ENCODE measurements around the gene MYBPC2.

MYBPC2 gene

GRCh38 chr19:50506700-50507099 is 74.0 kb downstream of the MYBPC2 start:
- no peaks in the 10 kb centered on the region for H4K20me1 ChIP-seq (ENCODE audit: low read depth, low read length)
- H3K36me3 ChIP-seq (ENCODE audit: low read length): no peaks in the 10 kb centered on the region
- no peaks in the 10 kb centered on the region for H3F3A ChIP-seq (ENCODE audit: insufficient read depth)
- H3K9me3 ChIP-seq (ENCODE audit: insufficient read depth, low read length): no peaks in the 10 kb centered on the region
- no peaks in the 10 kb centered on the region for H3K9me2 ChIP-seq (replicated peaks; ENCODE audit: insufficient read depth, low read length)
- TF ChIP-seq EZH2phosphoT487 (conservative IDR thresholded peaks at IDR 0.05; ENCODE audit: low read length) (no peak), CTCF (IDR thresholded peaks at IDR 0.05; ENCODE audit: insufficient read depth, low read length, poor library complexity, severe bottlenecking) (no peak)
- H3K27me3 ChIP-seq (ENCODE audit: low read length): no peaks in the 10 kb centered on the region
- no peak overlapping the region for H2AFZ ChIP-seq (ENCODE audit: low read depth, low read length, severe bottlenecking)
- H3K4me2 ChIP-seq (ENCODE audit: low read depth, low read length, poor library complexity, severe bottlenecking): no peak overlapping the region
- H3K9ac ChIP-seq (ENCODE audit: low read length): no peak overlapping the region
- no peak overlapping the region for H3K27ac ChIP-seq (ENCODE audit: low read depth, low read length)
- no peak overlapping the region for H3K4me3 ChIP-seq (ENCODE audit: insufficient read depth, low read length, poor library complexity, severe bottlenecking)
- no peaks in the 10 kb centered on the region for H3K79me2 ChIP-seq (ENCODE audit: insufficient read depth, low read length)

- no peak overlapping the region for H3K4me2 ChIP-seq (ENCODE audit: low read depth, low read length, poor library complexity, severe bottlenecking)
Observed at GRCh38 chr19:50507376-50507775, 74.7 kb downstream of the MYBPC2 start.

GRCh38 chr19:50508843-50509190 is 76.1 kb downstream of the MYBPC2 start:
- Histone ChIP-seq H3K27me3 (ENCODE audit: low read length) (no peaks in the 10 kb centered on the region), H3K27ac (ENCODE audit: low read depth, low read length) (no peak overlapping the region), H3K4me2 (ENCODE audit: low read depth, low read length, poor library complexity, severe bottlenecking) (no peak overlapping the region), H3K4me3 (ENCODE audit: insufficient read depth, low read length, poor library complexity, severe bottlenecking) (no peak overlapping the region), H3K9me3 (ENCODE audit: insufficient read depth, low read length) (no peaks in the 10 kb centered on the region), H3K79me2 (ENCODE audit: insufficient read depth, low read length) (no peaks in the 10 kb centered on the region), H3K9me2 (replicated peaks; ENCODE audit: insufficient read depth, low read length) (no peaks in the 10 kb centered on the region), H3K9ac (ENCODE audit: low read length) (no peak overlapping the region), H4K20me1 (ENCODE audit: low read depth, low read length) (no peaks in the 10 kb centered on the region), H2AFZ (ENCODE audit: low read depth, low read length, severe bottlenecking) (no peak overlapping the region), H3K36me3 (ENCODE audit: low read length) (no peaks in the 10 kb centered on the region), H3F3A (ENCODE audit: insufficient read depth) (no peaks in the 10 kb centered on the region)
- no peak for TF ChIP-seq CTCF (IDR thresholded peaks at IDR 0.05; ENCODE audit: insufficient read depth, low read length, poor library complexity, severe bottlenecking)
- TF ChIP-seq EZH2phosphoT487 (conservative IDR thresholded peaks at IDR 0.05; ENCODE audit: low read length): no peak

More at GRCh38 chr19:50507376-50507775, 74.7 kb downstream of the MYBPC2 start:
- Histone ChIP-seq H4K20me1 (ENCODE audit: low read depth, low read length) (no peaks in the 10 kb centered on the region), H3K27ac (ENCODE audit: low read depth, low read length) (no peak overlapping the region), H3K9me2 (replicated peaks; ENCODE audit: insufficient read depth, low read length) (no peaks in the 10 kb centered on the region), H3K4me3 (ENCODE audit: insufficient read depth, low read length, poor library complexity, severe bottlenecking) (no peak overlapping the region), H3K36me3 (ENCODE audit: low read length) (no peaks in the 10 kb centered on the region), H3K9ac (ENCODE audit: low read length) (no peak overlapping the region), H3K27me3 (ENCODE audit: low read length) (no peaks in the 10 kb centered on the region), H2AFZ (ENCODE audit: low read depth, low read length, severe bottlenecking) (no peak overlapping the region), H3K9me3 (ENCODE audit: insufficient read depth, low read length) (no peaks in the 10 kb centered on the region), H3K79me2 (ENCODE audit: insufficient read depth, low read length) (no peaks in the 10 kb centered on the region), H3F3A (ENCODE audit: insufficient read depth) (no peaks in the 10 kb centered on the region)
- TF ChIP-seq CTCF (IDR thresholded peaks at IDR 0.05; ENCODE audit: insufficient read depth, low read length, poor library complexity, severe bottlenecking) (no peak), EZH2phosphoT487 (conservative IDR thresholded peaks at IDR 0.05; ENCODE audit: low read length) (no peak)

- H3K4me2 ChIP-seq (ENCODE audit: low read depth, low read length, poor library complexity, severe bottlenecking): no peak overlapping the region
- H3K4me3 ChIP-seq (ENCODE audit: insufficient read depth, low read length, poor library complexity, severe bottlenecking): no peak overlapping the region
- no peaks in the 10 kb centered on the region for H3K36me3 ChIP-seq (ENCODE audit: low read length)
- H3K27me3 ChIP-seq (ENCODE audit: low read length): no peaks in the 10 kb centered on the region
- no peak overlapping the region for H3K9ac ChIP-seq (ENCODE audit: low read length)
- no peaks in the 10 kb centered on the region for H3K79me2 ChIP-seq (ENCODE audit: insufficient read depth, low read length)
- no peaks in the 10 kb centered on the region for H3K9me2 ChIP-seq (replicated peaks; ENCODE audit: insufficient read depth, low read length)
- no peaks in the 10 kb centered on the region for H4K20me1 ChIP-seq (ENCODE audit: low read depth, low read length)
- H3F3A ChIP-seq (ENCODE audit: insufficient read depth): no peaks in the 10 kb centered on the region
- no peak overlapping the region for H2AFZ ChIP-seq (ENCODE audit: low read depth, low read length, severe bottlenecking)
- H3K9me3 ChIP-seq (ENCODE audit: insufficient read depth, low read length): no peaks in the 10 kb centered on the region
- TF ChIP-seq EZH2phosphoT487 (conservative IDR thresholded peaks at IDR 0.05; ENCODE audit: low read length): no peak
- no peak for TF ChIP-seq CTCF (IDR thresholded peaks at IDR 0.05; ENCODE audit: insufficient read depth, low read length, poor library complexity, severe bottlenecking)
- H3K27ac ChIP-seq (ENCODE audit: low read depth, low read length): no peak overlapping the region
Observed at GRCh38 chr19:50509366-50509765, 76.7 kb downstream of the MYBPC2 start.
